ENCODE measurements around the gene ZSWIM3. TPM values are rescaled to one million over a fixed set of nuclear protein-coding genes. Genes with fewer than 3 reads are reported as not detected.
"Not testable (repeated sequence)": the region's sequence is repeated elsewhere in the genome, so short reads cannot be mapped to it uniquely, and the experiment has no call there.

The ZSWIM3 gene
- total RNA-seq, 1 donor from 2014 or later, result 4.8 TPM

GRCh38 chr20:45897692-45898091 is 40.3 kb downstream of the ZSWIM3 start:
- Mint-ChIP-seq H3K36me3 (ENCODE audit: low read depth) (no peaks in the 10 kb centered on the region), H3K9me3 (no peaks in the 10 kb centered on the region), H3K27me3 (ENCODE audit: low read depth) (peaks cover under 1% of the 10 kb centered on the region), H3K4me1 (peaks cover 6% of the 10 kb centered on the region), H3K27ac (ENCODE audit: unreplicated experiment) (no peak overlapping the region), H3K4me3 (no peak overlapping the region)
- no peak for TF ChIP-seq CTCF (conservative IDR thresholded peaks at IDR 0.05)
- DNase-seq (ENCODE audit: low read depth, low spot score), result no peak

GRCh38 chr20:45898285-45898684 is 40.9 kb downstream of the ZSWIM3 start:
- no peak for DNase-seq (ENCODE audit: low read depth, low spot score)
- TF ChIP-seq CTCF (conservative IDR thresholded peaks at IDR 0.05), result no peak
- Mint-ChIP-seq H3K4me3 (no peak overlapping the region), H3K36me3 (ENCODE audit: low read depth) (no peaks in the 10 kb centered on the region), H3K4me1 (peaks cover 5% of the 10 kb centered on the region), H3K9me3 (no peaks in the 10 kb centered on the region), H3K27me3 (ENCODE audit: low read depth) (no peaks in the 10 kb centered on the region), H3K27ac (ENCODE audit: unreplicated experiment) (no peak overlapping the region)

GRCh38 chr20:45899046-45899835 is 41.8 kb downstream of the ZSWIM3 start:
- Mint-ChIP-seq H3K9me3 (no peaks in the 10 kb centered on the region), H3K36me3 (ENCODE audit: low read depth) (no peaks in the 10 kb centered on the region), H3K4me1 (peaks cover under 1% of the 10 kb centered on the region), H3K27ac (ENCODE audit: unreplicated experiment) (no peak overlapping the region), H3K27me3 (ENCODE audit: low read depth) (no peaks in the 10 kb centered on the region), H3K4me3 (no peak overlapping the region)
- DNase-seq (ENCODE audit: low read depth, low spot score), result no peak
- TF ChIP-seq CTCF (conservative IDR thresholded peaks at IDR 0.05), result no peak

GRCh38 chr20:45901332-45901731 is 43.9 kb downstream of the ZSWIM3 start:
- not testable (repeated sequence) for H3K9me3 Mint-ChIP-seq; H3K4me1 Mint-ChIP-seq; H3K4me3 Mint-ChIP-seq; H3K27ac Mint-ChIP-seq (ENCODE audit: unreplicated experiment); H3K27me3 Mint-ChIP-seq (ENCODE audit: low read depth); DNase-seq (ENCODE audit: low read depth, low spot score); H3K36me3 Mint-ChIP-seq (ENCODE audit: low read depth)

GRCh38 chr20:45902199-45902701 is 44.8 kb downstream of the ZSWIM3 start:
- Mint-ChIP-seq H3K36me3 (ENCODE audit: low read depth) (peaks cover 1% of the 10 kb centered on the region), H3K9me3 (no peaks in the 10 kb centered on the region), H3K4me3 (no peak overlapping the region), H3K27ac (ENCODE audit: unreplicated experiment) (no peak overlapping the region), H3K4me1 (no peaks in the 10 kb centered on the region), H3K27me3 (ENCODE audit: low read depth) (no peaks in the 10 kb centered on the region)
- TF ChIP-seq CTCF (conservative IDR thresholded peaks at IDR 0.05), result no peak
- no peak for DNase-seq (ENCODE audit: low read depth, low spot score)
